Sigmoid colon (tissue), 4 donors: ENCODE results near the gene FBXL13.

Experiments used
- EP300 ChIP-seq, 4 donors: sonication (generic); formaldehyde crosslinking; IDR thresholded peaks; one replicate each; pipeline ENCODE4 v1.6.1; 2017; ENCODE audit warnings: antibody characterized with exemption in 4 of 4
- POLR2A ChIP-seq, 2 donors: fragments of 450-650 bp; IDR thresholded peaks; one replicate each; pipeline ENCODE4 v1.6.1; 2016; ENCODE audit warnings: antibody characterized with exemption in 2 of 2, mild to moderate bottlenecking in 2 of 2, moderate library complexity in 2 of 2
- POLR2AphosphoS5 ChIP-seq, 4 donors: sonication (generic); formaldehyde crosslinking; IDR thresholded peaks; one replicate each; pipeline ENCODE4 v1.6.1; 2017; ENCODE audit warnings: antibody characterized with exemption in 4 of 4
- TF ChIP-seq, protein P1 (sequence below), 4 experiments: fragments of 450-650 bp in 3 of 4; fragments of 200-600 bp in 1 of 4; IDR thresholded peaks; one replicate each; pipeline ENCODE4 v1.5.1; 2016 to 2019; ENCODE audit warnings: antibody characterized with exemption in 4 of 4, mild to moderate bottlenecking in 3 of 4, moderate library complexity in 2 of 4

- TF ChIP-seq, protein P1, sequence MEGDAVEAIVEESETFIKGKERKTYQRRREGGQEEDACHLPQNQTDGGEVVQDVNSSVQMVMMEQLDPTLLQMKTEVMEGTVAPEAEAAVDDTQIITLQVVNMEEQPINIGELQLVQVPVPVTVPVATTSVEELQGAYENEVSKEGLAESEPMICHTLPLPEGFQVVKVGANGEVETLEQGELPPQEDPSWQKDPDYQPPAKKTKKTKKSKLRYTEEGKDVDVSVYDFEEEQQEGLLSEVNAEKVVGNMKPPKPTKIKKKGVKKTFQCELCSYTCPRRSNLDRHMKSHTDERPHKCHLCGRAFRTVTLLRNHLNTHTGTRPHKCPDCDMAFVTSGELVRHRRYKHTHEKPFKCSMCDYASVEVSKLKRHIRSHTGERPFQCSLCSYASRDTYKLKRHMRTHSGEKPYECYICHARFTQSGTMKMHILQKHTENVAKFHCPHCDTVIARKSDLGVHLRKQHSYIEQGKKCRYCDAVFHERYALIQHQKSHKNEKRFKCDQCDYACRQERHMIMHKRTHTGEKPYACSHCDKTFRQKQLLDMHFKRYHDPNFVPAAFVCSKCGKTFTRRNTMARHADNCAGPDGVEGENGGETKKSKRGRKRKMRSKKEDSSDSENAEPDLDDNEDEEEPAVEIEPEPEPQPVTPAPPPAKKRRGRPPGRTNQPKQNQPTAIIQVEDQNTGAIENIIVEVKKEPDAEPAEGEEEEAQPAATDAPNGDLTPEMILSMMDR (IDR thresholded peaks at IDR 0.05), result no peak
- no peak for TF ChIP-seq EP300 (IDR thresholded peaks at IDR 0.05)
- TF ChIP-seq POLR2A (IDR thresholded peaks at IDR 0.05), result no peak
- no peak for TF ChIP-seq POLR2AphosphoS5 (IDR thresholded peaks at IDR 0.05)
Measured at GRCh38 chr7:102897211-102897631, 177.4 kb downstream of the FBXL13 start.
